NCI-H187 (cell line): Measurements from ENCODE around the gene GPRC5B.

Experiments used
- DNase-seq, 2 experiments: peaks; one replicate each; lab custom pipeline; 2025; lab: John Stamatoyannopoulos, UW

GPRC5B gene

GRCh38 chr16:19872179-19872863, 12.3 kb downstream of the GPRC5B start:
- no peak for DNase-seq

GRCh38 chr16:19871721-19872120, 12.9 kb downstream of the GPRC5B start:
- DNase-seq, result no peak

GRCh38 chr16:19868421-19868820, 16.2 kb downstream of the GPRC5B start:
- DNase-seq, result no peak

GRCh38 chr16:19864566-19864965, 20.1 kb downstream of the GPRC5B start:
- DNase-seq, result no peak

GRCh38 chr16:19863990-19864389, 20.7 kb downstream of the GPRC5B start:
- DNase-seq, result no peak

- DNase-seq, result no peak
These were observed 22.8 kb downstream of the GPRC5B start for GRCh38 chr16:19861811-19862327.

GRCh38 chr16:19861133-19861532, 23.5 kb downstream of the GPRC5B start:
- DNase-seq, result no peak

- DNase-seq, result no peak
These were observed 24.2 kb downstream of the GPRC5B start for GRCh38 chr16:19860166-19861041.

- no peak for DNase-seq
These were observed 25.0 kb downstream of the GPRC5B start for GRCh38 chr16:19859603-19860002.

- no peak for DNase-seq
These were observed 25.5 kb downstream of the GPRC5B start for GRCh38 chr16:19859166-19859565.

GRCh38 chr16:19858340-19859018, 26.2 kb downstream of the GPRC5B start:
- DNase-seq, result no peak

- no peak for DNase-seq
These were observed 26.9 kb downstream of the GPRC5B start for GRCh38 chr16:19857593-19858339.

- DNase-seq, result no peak
These were observed 28.5 kb downstream of the GPRC5B start for GRCh38 chr16:19856120-19856519.

- DNase-seq, result no peak
These were observed 30.1 kb downstream of the GPRC5B start for GRCh38 chr16:19854543-19854876.

- DNase-seq, result no peak
These were observed 30.7 kb downstream of the GPRC5B start for GRCh38 chr16:19853742-19854542.

- DNase-seq, result no peak
These were observed 31.4 kb downstream of the GPRC5B start for GRCh38 chr16:19853132-19853741.

- no peak for DNase-seq
These were observed 33.2 kb downstream of the GPRC5B start for GRCh38 chr16:19851476-19851875.

GRCh38 chr16:19850131-19850817, 34.4 kb downstream of the GPRC5B start:
- DNase-seq, result no peak

GRCh38 chr16:19848756-19849155, 35.9 kb downstream of the GPRC5B start:
- no peak for DNase-seq

- DNase-seq, result no peak
These were observed 38.2 kb downstream of the GPRC5B start for GRCh38 chr16:19846436-19846835.
